NCI-H2029 (cell line): ENCODE results near the gene SPECC1L.

ENCODE experiments used
- DNase-seq: peaks from one replicate; lab custom pipeline; 2025; lab: John Stamatoyannopoulos, UW

Gene SPECC1L

GRCh38 chr22:24444251-24444650 is 173.6 kb downstream of the SPECC1L start:
- DNase-seq, result no peak

GRCh38 chr22:24444729-24445466 is 174.3 kb downstream of the SPECC1L start:
- no peak for DNase-seq

GRCh38 chr22:24445481-24446259 is 175.0 kb downstream of the SPECC1L start:
- no peak for DNase-seq

GRCh38 chr22:24446260-24446611 is 175.6 kb downstream of the SPECC1L start:
- no peak for DNase-seq

- DNase-seq, result no peak
Observed at GRCh38 chr22:24450610-24451009, 180.0 kb downstream of the SPECC1L start.

- DNase-seq, result no peak
Observed at GRCh38 chr22:24451162-24451561, 180.5 kb downstream of the SPECC1L start.

- DNase-seq, result no peak
Observed at GRCh38 chr22:24453853-24454252, 183.2 kb downstream of the SPECC1L start.

GRCh38 chr22:24455039-24455438 is 184.4 kb downstream of the SPECC1L start:
- DNase-seq, result no peak

- DNase-seq, result no peak
Observed at GRCh38 chr22:24455751-24456426, 185.3 kb downstream of the SPECC1L start.

- DNase-seq, result no peak
Observed at GRCh38 chr22:24457894-24458420, 187.3 kb downstream of the SPECC1L start.

GRCh38 chr22:24459911-24460310 is 189.3 kb downstream of the SPECC1L start:
- no peak for DNase-seq

- DNase-seq, result no peak
Observed at GRCh38 chr22:24460418-24461089, 189.9 kb downstream of the SPECC1L start.

- DNase-seq, result no peak
Observed at GRCh38 chr22:24463071-24463760, 192.6 kb downstream of the SPECC1L start.

- no peak for DNase-seq
Observed at GRCh38 chr22:24465566-24465965, 194.9 kb downstream of the SPECC1L start.

- no peak for DNase-seq
Observed at GRCh38 chr22:24465975-24466374, 195.3 kb downstream of the SPECC1L start.

GRCh38 chr22:24466716-24467328 is 196.2 kb downstream of the SPECC1L start:
- no peak for DNase-seq

GRCh38 chr22:24467340-24467739 is 196.7 kb downstream of the SPECC1L start:
- DNase-seq, result no peak
